Inflammatory macrophage (primary cell): ENCODE results near the gene SPN.
"Not testable (repeated sequence)": the region's sequence is repeated elsewhere in the genome, so short reads cannot be mapped to it uniquely, and the experiment has no call there.

Source experiments
- DNase-seq, 2 donors: peaks; one replicate each; pipeline ENCODE4 v3.0.0-alpha.2; 2020 to 2022

The SPN gene

DNA sequence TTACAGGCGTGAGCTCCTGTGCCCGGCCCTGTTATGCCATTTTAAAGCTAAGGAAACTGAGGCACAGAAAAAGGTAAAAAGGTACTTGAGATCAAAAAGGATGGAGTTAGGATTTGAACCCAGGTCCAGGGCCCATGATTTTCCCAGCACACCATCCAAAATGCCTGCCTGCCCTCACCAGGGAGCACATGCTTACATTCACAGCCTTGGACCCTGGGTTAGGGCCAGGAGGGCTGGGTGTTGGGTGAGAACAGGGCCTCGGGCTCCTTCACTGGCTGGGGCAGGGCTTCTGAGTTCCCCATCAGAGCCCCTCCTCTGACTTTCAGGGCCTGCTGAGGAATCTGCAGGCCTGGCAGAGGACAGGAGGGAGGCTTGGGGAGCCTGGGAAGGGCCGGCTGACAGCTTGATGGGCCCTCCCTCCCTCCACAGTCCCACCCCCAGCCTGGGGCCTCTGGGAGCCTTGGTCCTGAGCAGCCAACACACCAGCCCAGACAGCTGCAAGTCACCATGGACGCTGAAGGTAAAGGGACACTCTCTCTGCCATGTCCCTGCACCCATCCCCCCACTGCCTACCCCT is 15.7 kb downstream of the SPN start, which contains the start of gene QPRT:
Gene QPRT (plus strand): TSS at position 490 of the 577 bp plus-strand sequence. CDS start 18 bp downstream, at position 508.
- DNase-seq: no peak

DNA sequence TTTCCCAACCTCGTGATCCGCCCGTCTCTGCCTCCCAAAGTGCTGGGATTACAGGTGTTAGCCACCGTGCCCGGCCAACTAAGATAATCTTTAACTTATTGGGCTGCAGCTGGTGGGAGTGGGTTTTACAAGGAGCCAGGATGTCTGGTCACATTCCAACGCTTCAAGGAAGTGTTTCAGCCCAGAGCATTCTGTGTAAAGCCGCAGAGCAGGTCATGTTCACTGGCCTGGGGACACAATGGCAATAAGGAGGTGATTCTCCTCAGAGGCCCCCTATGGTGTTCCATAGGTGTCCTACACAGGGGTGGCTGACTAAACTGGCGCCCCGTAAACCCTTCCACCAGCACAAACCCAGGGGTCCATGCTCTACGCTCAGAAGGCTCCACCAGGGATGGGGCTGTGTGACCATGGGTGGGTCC is 17.1 kb downstream of the SPN start:
- DNase-seq: no peak

DNA sequence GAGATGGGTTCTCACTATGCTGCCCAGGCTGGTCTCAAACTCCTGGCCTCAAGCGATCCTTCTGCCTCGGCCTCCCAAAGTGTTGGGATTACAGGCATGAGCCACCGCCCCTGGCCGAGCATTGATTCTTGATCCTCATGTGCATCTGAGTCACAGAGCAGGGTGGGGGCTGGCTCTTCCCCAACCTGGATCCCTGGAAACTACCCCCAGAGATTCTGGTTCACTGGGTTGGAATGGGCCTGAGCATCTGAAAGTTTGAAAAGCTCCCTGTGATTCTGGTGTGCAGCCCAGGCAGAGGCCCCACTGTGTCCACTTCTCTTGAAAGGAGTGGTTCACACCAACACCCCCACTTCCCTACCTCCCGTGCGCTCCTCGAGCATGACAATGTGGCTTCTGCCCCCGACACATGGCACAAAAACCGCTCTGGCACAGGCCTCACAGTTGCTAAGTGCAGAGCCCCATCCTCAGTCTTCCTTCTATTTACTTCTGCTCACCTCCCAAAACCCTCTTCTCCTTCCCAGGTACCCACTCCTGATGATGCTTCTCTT is 20.6 kb downstream of the SPN start:
- no peak for DNase-seq

DNA sequence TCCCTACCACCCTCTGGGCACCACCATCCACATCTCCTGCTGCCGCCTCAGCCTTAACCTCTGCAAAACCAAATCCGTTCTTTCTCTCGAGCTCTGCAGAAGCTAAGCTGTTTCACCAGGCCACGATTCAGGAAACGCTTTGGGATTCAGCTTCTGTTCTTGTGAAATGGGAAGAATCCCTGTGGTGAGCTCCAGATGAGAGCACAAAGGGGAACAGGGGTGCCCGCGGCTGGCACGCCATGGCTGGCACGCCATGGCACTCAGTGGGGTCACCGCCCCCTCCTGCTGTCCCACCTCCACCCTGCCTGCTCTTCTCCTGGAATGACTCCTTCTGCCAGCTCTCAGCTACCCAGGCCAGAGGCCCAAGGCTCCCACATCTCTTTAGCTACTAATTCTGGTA is 21.6 kb downstream of the SPN start:
- DNase-seq: peak in 1 of 2 donors; percentile 49

DNA sequence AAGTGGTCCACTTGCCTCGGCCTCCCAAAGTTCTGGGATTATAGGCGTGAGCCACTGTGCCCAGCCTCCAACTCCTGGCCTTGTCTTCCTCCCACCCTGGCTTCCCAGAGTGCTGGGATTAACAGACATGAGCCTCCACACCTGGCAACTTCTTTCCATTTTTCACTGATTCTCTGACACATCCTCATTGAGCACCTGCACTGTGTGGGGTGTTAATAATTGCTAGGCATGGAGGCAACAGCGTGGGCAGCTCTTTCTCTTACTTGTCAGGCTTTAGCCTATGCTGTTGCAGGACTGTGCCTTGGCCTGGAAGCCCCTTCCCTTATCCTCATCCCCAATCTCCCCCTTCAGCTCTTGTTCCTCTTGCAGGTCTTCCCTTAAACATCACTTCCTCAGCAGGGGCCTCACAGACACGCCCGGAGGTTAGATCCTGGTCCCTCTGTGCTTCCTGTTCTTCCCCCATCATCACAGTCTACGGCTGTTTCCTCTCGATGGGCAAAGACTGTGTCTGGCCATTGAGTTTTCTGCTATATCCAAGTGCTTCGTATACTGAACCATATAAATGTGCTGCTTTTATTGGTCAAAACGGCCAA is 23.8 kb downstream of the SPN start:
- peak in 1 of 2 donors; percentile 37 for DNase-seq

DNA sequence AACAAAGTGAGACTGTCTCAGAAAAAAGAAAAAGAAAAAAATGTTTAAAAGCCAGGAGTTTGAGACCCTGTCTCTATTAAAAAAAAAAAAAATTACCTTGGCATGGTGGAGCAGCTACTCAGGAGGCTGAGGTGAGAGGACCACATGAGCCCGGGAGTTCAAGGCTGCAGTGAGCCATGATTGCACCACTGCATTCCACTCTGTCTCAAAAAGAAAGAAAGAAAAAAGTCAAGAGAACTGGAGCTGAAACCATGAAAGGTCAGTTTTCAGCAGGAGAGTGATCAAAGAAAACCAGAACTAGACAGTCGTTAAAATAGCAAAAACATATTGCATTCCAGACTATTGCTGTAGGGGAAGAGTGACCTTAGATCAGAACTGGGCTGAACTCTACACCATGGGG is 24.7 kb downstream of the SPN start:
- no peak for DNase-seq

DNA sequence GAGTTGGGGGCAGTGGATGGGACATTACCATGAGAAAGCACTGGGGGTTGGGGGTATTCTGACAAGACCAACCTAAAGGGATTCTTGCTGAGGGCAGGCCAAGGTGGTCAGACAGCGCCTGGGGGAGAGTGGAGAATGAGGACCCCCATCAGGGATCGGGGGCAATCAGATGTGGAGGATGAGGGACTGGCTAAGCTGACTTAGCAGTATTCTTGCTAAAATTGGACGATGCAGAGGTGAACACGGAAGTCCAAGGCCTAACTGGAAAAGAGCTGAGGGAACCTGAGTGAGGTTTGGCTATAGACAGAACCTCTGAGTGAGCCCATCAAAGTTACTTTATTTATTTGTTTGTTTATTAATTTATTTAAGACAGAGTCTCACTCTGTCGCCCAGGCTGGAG is 25.1 kb downstream of the SPN start:
- DNase-seq: no peak

DNA sequence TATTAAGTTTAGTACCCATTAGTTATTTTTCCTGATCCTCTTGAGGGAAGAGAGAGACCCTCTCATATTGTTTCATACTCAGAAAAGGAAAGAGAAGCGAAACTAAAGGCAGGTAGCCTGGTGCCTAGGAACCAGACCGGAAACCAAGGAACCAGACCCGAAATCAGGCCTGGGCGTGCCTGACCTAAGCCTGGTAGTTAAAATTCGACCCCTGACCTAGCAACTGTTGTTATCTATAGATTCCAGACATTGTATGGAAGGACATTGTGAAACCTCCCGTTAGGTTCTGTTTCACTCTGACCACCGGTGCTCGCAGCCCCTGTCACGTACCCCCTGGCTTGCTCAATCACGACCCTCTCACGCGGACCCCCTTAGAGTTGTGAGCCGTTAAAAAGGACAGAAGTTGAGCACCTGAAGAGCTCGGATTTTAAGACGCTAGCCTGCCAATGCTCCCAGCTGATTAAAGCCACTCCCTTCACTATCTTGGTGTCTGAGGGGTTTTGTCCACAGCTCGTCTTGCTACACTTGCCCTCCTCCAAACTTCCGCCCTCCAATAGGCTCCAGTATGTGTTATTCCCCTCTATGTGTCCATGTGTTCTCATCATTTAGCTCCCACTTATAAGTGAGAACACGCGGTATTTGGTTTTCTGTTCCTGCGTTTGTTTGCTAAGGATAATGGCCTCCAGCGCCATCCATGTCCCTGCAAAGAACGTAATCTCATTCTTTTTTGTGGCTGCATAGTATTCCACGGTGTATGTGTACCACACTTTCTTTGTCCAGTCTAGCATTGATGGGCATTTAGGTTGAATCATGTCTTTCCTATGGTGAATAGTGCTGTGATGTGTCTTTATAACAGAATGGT is 26.7 kb downstream of the SPN start:
- DNase-seq: not testable (repeated sequence)

DNA sequence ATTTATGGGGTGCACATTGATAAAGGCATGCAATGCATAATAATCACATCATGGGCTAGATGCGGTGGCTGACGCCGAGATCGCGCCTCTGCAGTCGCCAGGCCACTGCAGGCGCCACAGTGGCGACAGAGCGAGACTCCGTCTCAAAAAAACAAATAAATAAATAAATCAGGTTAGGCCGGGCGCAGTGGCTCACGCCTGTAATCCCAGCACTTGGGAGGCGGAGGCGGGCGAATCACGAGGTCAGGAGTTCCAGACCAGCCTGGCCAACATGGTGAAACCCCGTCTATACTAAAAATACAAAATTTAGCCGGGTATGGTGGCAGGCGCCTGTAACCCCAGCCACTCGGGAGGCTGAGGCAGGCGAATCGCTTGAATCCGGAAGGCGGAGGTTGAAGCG is 29.6 kb downstream of the SPN start:
- not testable (repeated sequence) for DNase-seq

DNA sequence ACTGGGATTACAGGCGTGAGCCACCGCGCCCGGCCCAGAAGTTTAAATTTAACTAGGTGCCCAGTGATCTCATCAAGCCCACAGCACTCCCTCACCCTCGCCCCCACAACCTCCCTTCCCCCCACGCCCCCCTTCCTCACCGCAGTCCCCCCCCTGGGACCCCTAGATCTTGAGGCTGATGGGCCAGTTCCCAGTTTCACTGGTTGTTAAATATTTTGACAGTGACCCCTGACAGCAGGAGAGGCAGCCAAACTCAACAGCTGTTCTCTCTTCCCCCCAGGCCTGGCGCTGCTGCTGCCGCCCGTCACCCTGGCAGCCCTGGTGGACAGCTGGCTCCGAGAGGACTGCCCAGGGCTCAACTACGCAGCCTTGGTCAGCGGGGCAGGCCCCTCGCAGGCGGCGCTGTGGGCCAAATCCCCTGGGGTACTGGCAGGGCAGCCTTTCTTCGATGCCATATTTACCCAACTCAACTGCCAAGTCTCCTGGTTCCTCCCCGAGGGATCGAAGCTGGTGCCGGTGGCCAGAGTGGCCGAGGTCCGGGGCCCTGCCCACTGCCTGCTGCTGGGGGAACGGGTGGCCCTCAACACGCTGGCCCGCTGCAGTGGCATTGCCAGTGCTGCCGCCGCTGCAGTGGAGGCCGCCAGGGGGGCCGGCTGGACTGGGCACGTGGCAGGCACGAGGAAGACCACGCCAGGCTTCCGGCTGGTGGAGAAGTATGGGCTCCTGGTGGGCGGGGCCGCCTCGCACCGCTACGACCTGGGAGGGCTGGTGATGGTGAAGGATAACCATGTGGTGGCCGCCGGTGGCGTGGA is 31.5 kb downstream of the SPN start:
- no peak for DNase-seq

DNA sequence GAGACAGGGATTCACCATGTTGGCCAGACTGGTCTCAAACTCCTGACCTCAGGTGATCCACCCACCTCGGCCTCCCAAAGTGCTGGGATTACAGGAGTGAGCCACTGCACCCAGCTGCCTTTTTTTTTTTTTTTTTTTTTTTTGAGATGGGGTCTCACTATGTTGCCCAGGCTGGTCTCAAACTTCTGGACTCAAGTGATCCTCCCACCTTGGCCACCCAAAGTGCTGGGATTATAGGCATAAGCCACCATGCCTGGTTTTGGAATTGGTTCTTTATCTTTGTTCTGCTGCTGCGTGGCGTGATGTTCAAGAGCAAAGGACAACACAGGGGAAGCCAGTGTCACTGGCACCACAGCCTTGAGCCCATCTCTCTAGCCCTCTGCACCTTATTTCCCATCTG is 32.6 kb downstream of the SPN start:
- DNase-seq: not testable (repeated sequence)

DNA sequence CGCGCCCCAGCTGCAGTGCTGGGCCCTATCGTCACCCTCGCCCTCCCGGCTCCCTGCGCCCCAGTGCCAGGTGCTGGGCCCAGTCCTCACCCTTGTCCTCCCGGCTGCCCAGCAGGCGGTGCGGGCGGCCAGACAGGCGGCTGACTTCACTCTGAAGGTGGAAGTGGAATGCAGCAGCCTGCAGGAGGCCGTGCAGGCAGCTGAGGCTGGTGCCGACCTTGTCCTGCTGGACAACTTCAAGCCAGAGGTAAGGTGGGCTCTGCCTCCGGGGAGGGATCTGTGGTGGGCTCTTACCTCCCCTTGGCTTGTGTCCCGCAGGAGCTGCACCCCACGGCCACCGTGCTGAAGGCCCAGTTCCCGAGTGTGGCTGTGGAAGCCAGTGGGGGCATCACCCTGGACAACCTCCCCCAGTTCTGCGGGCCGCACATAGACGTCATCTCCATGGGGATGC is 33.9 kb downstream of the SPN start:
- no peak for DNase-seq

DNA sequence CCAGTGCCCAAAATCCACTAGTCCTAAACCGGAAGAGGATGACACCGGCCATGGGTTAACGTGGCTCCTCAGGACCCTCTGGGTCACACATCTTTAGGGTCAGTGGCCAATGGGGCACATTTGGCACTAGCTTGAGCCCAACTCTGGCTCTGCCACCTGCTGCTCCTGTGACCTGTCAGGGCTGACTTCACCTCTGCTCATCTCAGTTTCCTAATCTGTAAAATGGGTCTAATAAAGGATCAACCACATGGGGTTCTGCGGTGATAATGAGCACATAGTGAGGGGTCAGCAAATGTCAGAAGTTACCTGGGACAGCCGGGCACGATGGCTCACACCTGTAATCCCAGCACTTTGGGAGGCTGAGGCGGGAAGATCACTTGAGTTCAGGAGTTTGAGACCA is 34.3 kb downstream of the SPN start:
- no peak for DNase-seq

DNA sequence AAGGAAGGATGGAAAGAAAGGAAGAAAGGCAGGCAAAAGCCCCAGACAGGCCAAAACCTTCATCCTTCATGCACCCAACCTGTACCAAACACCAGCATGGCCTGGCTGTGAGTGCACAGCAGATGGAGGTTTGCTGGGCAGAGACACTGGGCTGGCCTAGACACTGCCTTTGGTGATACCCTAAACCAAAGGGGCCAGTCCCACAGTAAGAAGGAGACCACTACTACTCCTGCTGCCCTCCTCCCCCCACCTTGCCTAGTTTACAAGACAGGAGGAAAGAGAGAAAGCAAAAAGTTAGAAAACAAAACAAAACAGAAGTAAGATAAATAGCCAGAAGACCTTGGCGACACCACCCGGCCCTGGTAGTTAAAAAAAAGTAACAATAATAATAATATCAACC is 35.0 kb downstream of the SPN start:
- DNase-seq: no peak

DNA sequence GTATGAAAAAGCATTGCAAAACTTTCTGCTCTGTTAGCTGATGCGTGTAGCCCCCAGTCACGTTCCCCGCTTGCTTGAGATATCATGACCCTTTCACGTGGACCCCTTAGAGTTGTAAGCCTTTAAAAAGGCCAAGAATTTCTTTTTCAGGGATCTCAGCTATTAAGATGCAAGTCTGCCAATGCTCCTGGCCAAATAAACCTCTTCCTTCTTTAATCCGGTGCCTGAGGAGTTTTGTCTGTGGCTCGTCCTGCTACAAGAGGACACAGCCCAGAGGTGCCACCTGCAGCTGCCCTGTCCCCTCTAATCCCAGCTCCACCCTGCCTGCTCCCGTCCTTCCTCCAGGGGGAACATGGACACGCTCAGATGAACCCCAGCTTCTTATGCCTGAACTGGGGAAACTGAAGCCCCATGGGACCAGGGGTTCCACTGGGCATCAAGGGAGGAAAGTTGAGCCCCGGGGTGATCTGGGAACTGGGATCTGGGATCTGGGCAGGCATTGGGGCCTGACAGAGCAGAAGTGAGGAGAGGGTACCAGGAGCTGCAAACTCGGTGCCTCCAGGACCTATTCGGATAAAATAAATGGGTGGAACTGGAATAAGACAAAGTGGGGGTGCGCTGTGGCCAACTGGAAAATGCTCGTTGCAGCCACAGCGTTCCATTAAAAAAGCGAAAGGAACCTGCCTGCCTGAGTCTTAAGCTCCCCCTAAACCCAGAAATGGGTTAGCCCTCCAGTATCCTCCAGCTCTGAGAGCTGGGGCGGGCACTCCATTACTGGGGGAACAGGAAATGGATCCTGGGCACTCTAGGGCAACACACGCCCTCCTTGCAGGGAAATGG is 35.7 kb downstream of the SPN start:
- DNase-seq: no peak

DNA sequence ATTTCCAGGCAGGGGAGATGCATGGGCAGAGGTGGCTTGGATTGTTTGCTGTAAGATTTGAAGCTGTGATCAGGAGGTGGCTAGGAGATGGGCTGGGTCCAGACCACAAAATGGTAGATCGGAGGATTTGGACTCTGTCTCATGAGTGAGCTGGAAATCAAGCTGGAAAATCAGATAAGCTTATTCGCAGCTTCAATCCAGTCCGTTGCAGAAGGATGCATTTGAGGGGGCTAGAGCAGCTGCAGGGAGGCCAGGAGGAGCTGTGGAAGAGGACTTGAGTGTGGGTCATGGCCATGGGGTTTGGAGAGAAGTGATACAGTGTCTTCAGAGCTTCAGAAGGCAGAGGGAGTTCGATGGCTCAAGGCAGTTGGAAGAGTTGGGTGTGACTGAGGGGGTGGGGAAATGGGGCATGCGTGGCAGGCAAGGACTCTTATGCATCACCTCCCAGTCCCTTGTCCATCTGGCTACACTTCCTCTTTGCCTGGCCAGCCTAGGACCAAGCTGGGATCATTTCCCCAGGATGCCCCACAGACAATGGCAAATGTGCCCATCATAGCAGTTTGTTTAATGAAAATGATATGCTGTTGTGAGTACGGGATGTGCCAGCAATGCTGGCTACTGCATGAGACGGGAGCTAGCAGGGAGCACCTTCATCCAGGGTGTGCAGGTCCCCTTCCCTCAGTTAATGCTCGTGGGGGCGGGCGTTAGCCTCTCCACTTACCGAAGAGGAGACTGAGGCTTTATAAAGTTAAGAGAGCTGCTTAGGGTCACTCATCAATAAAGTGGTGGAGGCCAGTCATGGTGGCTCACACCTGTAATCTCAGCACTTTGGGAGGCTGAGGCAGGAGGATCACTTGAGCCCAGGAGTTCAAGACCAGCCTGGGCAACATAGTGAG is 36.5 kb downstream of the SPN start:
- peak; percentile 12 to 58 for DNase-seq

DNA sequence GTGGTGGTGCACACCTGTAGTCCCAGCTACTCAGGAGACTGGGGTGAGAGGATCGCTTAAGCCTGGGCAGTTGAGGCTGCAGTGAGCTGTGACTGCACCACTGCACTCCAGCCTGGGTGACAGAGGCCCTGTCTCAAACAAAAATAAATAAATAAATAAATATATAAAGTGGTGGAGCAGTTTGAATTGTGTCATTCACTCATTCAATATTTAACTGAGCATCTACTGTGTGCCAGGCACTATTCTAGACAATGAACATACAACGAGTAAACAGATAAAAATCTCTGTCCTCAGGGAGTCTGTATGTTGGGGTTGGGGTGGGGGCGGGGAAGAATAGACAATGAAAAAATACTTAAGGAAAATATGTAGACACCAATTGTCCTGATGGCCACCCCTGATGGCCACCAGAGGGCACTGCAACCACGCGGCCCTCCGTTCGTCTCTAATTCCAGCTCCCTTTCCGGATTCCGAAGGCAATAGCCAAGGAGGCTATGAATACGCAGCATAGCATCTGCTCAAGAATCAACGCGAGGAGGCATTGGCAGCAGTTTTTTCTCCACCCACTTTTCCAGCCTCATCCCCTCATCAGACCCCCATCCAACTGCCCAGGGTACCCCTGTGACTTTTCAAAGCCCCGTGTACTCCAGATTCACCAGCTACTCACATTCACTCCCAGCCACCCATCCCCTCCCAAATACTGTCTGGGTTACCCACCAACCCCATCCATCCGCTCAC is 37.4 kb downstream of the SPN start:
- peak; percentile 78 to 79 for DNase-seq

DNA sequence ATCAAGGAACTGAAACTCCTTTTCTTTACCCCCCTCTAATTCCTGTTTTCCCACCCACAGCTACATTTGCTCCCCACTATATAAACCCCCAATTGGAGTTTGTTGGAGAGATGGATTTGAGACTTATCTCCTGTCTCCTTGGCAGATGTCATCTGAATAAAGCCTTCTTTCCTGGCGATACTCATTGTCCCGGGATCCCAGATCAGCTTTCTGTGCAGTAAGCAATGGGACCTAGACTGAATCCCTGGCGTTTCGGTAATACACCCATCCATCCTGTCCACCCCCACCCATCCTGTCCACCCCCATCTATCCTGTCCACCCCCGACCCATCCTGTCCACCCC is 38.1 kb downstream of the SPN start:
- no peak for DNase-seq

DNA sequence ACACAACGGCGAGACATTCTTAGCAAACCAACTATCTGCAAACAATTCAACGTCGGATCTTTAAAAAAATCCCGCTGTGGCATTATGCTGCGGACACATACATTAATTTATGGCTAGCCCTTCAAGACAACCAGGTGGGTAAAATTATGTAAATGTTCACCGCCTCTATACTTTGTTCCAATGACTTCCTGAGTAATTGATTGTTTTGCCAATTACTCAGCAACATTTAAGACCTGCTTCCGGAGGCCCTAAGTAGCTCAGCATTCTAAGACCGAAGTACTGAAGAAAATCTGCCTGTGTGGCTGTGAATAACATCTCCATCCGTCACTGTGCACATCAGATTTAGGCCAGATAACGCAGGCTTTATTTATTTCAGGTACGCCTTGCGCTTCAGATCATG is 39.2 kb downstream of the SPN start:
- no peak for DNase-seq

DNA sequence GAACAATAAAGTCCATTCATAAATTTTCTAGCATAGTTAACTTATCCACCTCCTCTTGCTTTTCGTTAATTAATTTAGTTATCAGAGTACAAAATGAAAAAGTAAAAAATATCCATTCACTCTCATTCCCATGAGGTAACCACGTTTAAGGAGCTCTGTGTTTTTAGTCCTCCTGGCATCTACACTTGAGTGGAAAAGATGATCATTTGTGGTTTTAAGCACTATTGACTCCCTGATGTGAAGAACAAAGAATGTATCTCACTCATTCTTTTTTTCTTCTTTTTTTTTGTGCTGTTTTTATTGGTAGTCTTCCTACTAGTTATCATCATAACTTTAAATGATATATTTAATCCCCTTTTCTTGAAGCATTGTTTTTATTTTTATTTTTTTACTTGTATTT is 42.0 kb downstream of the SPN start:
- DNase-seq: no peak
